HCT116 (cell line): ENCODE measurements around the gene BRCA2. TPM values are rescaled to one million over a fixed set of nuclear protein-coding genes. Genes with fewer than 3 reads are reported as not detected.

Experiments
- ATAC-seq: fragments of 200-7000 bp; cut with Tn5 transposase; 2 replicates; pipeline ENCODE4 v1.9.1; 2020; ENCODE audit warnings: mild to moderate bottlenecking, moderate library complexity
- BruUV-seq: library from RNA; stranded (reverse); fragments of 400-500 nt; replicated peaks from 2 replicates; lab custom pipeline; 2021; lab: Mats Ljungman, UMichigan
- CTCF ChIA-PET: fragments of 300-600 bp; sonication (Branson Sonifier 250); formaldehyde crosslinking; loops from one replicate; lab custom pipeline; 2021; ENCODE audit warnings: antibody characterized with exemption; lab: Charles Lee
- POLR2A ChIA-PET: fragments of 300-600, 350-600 bp; sonication (Branson Sonifier 250); formaldehyde crosslinking; loops from one replicate; lab custom pipeline; 2021; ENCODE audit warnings: antibody characterized with exemption; lab: Charles Lee
- RAD21 ChIA-PET, 2 experiments: fragments of 300-600 bp; sonication (Branson Sonifier 250); formaldehyde crosslinking; loops; one replicate each; lab custom pipeline; 2023; ENCODE audit warnings: low total read pairs in 2 of 2; ENCODE audit not compliant: uncharacterized antibody in 2 of 2, unreplicated experiment in 2 of 2, low non-redundant PET in 1 of 2; lab: Charles Lee
- DNase-seq: peaks from one replicate; pipeline ENCODE4 v3.0.0-alpha.2; 2010; ENCODE audit warnings: low read depth, low spot score
- H2AFZ ChIP-seq: fragments of 200-600 bp; shearing (Covaris generic), sonication (generic); 2 replicates; pipeline ENCODE4 v1.6.1; 2017; ENCODE audit warnings: low read depth, mixed run types, mixed read lengths, antibody characterized with exemption, low read length; ENCODE audit not compliant: poor library complexity, severe bottlenecking
- H3K27ac ChIP-seq: 2 replicates; pipeline ENCODE4 v1.5.1; 2012; ENCODE audit warnings: low read depth, low read length
- H3K27me3 ChIP-seq: fragments of 200-600 bp; sonication (generic); 2 replicates; pipeline ENCODE4 v1.6.1; 2016; ENCODE audit warnings: mixed run types, low read length, mixed read lengths; ENCODE audit not compliant: insufficient read depth
- H3K36me3 ChIP-seq, 2 experiments: fragments of 200-500 bp in 1 of 2; fragments of 200-600 bp in 1 of 2; sonication (Bioruptor generic) in 1 of 2; sonication (generic) in 1 of 2; 2 replicates each; pipeline versions ENCODE4 v1.5.1 to v1.6.1; 2014 to 2016; ENCODE audit warnings: low read length in 2 of 2, inconsistent platforms in 1 of 2, mixed read lengths in 1 of 2, mixed run types in 1 of 2; ENCODE audit not compliant: insufficient read depth in 2 of 2, control insufficient read depth in 1 of 2
- H3K4me1 ChIP-seq, 2 experiments: fragments of 200-600 bp in 1 of 2; sonication (generic) in 1 of 2; 2 replicates each; pipeline versions ENCODE4 v1.5.1 to v1.6.1; 2012 to 2017; ENCODE audit warnings: low read length in 2 of 2, inconsistent platforms in 1 of 2, mild to moderate bottlenecking in 1 of 2, mixed read lengths in 1 of 2, mixed run types in 1 of 2, moderate library complexity in 1 of 2; ENCODE audit not compliant: insufficient read depth in 2 of 2, control insufficient read depth in 1 of 2
- H3K4me2 ChIP-seq: fragments of 200-600 bp; sonication (generic); 2 replicates; pipeline ENCODE4 v1.6.1; 2017; ENCODE audit warnings: mixed run types, low read length, mixed read lengths
- H3K4me3 ChIP-seq, 2 experiments: fragments of 200-600 bp in 1 of 2; sonication (generic) in 1 of 2; replicated peaks in 1 of 2; 2 replicates each; pipeline ENCODE4 v1.5.1; 2011 to 2016; ENCODE audit warnings: low read length in 2 of 2, control low read depth in 1 of 2, low read depth in 1 of 2, mild to moderate bottlenecking in 1 of 2, mixed read lengths in 1 of 2, mixed run types in 1 of 2
- H3K79me2 ChIP-seq: fragments of 200-600 bp; sonication (generic); 2 replicates; pipeline ENCODE4 v1.6.1; 2017; ENCODE audit warnings: mild to moderate bottlenecking, mixed run types, low read length, moderate library complexity, mixed read lengths; ENCODE audit not compliant: insufficient read depth
- H3K9ac ChIP-seq: fragments of 200-600 bp; sonication (generic); 2 replicates; pipeline ENCODE4 v1.6.1; 2016; ENCODE audit warnings: low read length, mixed read lengths
- H3K9me2 ChIP-seq: fragments of 200-600 bp; sonication (generic), shearing (Covaris generic); 2 replicates; pipeline ENCODE4 v1.6.1; 2017; ENCODE audit warnings: mixed run types, mild to moderate bottlenecking, moderate library complexity; ENCODE audit not compliant: insufficient read depth
- H3K9me3 ChIP-seq, 2 experiments: fragments of 200-500 bp in 1 of 2; fragments of 200-600 bp in 1 of 2; sonication (Bioruptor generic) in 1 of 2; sonication (generic) in 1 of 2; 2 replicates each; pipeline ENCODE4 v1.6.1; 2014 to 2017; ENCODE audit warnings: low read length in 2 of 2, mixed read lengths in 2 of 2, inconsistent platforms in 1 of 2, low read depth in 1 of 2, mild to moderate bottlenecking in 1 of 2, mixed run types in 1 of 2, moderate library complexity in 1 of 2; ENCODE audit not compliant: control insufficient read depth in 1 of 2, insufficient read depth in 1 of 2
- H4K20me1 ChIP-seq: fragments of 200-600 bp; sonication (generic), shearing (Covaris generic); 2 replicates; pipeline ENCODE4 v1.6.1; 2017; ENCODE audit warnings: mixed run types, mild to moderate bottlenecking, moderate library complexity; ENCODE audit not compliant: insufficient read depth
- CBX3 ChIP-seq: IDR thresholded peaks from 2 replicates; pipeline ENCODE4 v1.6.1; 2012; ENCODE audit warnings: low read depth
- CEBPB ChIP-seq: IDR thresholded peaks from 2 replicates; pipeline ENCODE4 v1.6.1; 2012; ENCODE audit warnings: low read depth
- ELF1 ChIP-seq: IDR thresholded peaks from 2 replicates; pipeline ENCODE4 v1.6.1; 2012; ENCODE audit warnings: low read depth, borderline replicate concordance
- EZH2phosphoT487 ChIP-seq: fragments of 200-600 bp; IDR thresholded peaks from 2 replicates; pipeline ENCODE4 v1.6.1; 2018; ENCODE audit warnings: antibody characterized with exemption, borderline replicate concordance
- TCF7L2 ChIP-seq: IDR thresholded peaks from 2 replicates; pipeline ENCODE4 v1.7.0; 2011; ENCODE audit warnings: borderline replicate concordance, inconsistent platforms; ENCODE audit not compliant: insufficient read depth, insufficient read length; ENCODE audit errors: extremely low read depth
- YY1 ChIP-seq: IDR thresholded peaks from 2 replicates; pipeline ENCODE4 v1.6.1; 2011; ENCODE audit warnings: low read length, low read depth, moderate library complexity, mild to moderate bottlenecking; ENCODE audit not compliant: insufficient replicate concordance; ENCODE audit errors: extremely low read depth
- ZFX ChIP-seq: fragments of 450-650 bp; IDR thresholded peaks from 2 replicates; pipeline ENCODE4 v1.6.1; 2017
- intact Hi-C: fragments of 100-400 bp; cut with micrococcal nuclease; formaldehyde crosslinking; loops from 2 replicates; pipeline ENCODE4 v1.10.0; 2022
- total RNA-seq: library from RNA; stranded (reverse); gene quantifications from one replicate; pipeline ENCODE4 v1.2.1, GENCODE V29; 2021; ENCODE audit not compliant: unreplicated experiment
- TF ChIP-seq, protein P1 (sequence below), 3 experiments: fragments of 200-600 bp in 1 of 3; sonication (generic) in 1 of 3; IDR thresholded peaks in 2 of 3; conservative IDR thresholded peaks in 1 of 3; 2 replicates each; pipeline ENCODE4 v1.5.1; 2012 to 2017; ENCODE audit warnings: low read depth in 2 of 3, low read length in 2 of 3, antibody characterized with exemption in 1 of 3, borderline replicate concordance in 1 of 3, control low read depth in 1 of 3, mild to moderate bottlenecking in 1 of 3, mixed read lengths in 1 of 3, mixed run types in 1 of 3, moderate library complexity in 1 of 3; ENCODE audit not compliant: insufficient read depth in 1 of 3
- TF ChIP-seq, protein P2 (sequence below): IDR thresholded peaks from 2 replicates; pipeline ENCODE4 v1.6.1; 2012

Gene BRCA2
- total RNA-seq, 1 experiment from 2014 or later, result 14.2 TPM

DNA sequence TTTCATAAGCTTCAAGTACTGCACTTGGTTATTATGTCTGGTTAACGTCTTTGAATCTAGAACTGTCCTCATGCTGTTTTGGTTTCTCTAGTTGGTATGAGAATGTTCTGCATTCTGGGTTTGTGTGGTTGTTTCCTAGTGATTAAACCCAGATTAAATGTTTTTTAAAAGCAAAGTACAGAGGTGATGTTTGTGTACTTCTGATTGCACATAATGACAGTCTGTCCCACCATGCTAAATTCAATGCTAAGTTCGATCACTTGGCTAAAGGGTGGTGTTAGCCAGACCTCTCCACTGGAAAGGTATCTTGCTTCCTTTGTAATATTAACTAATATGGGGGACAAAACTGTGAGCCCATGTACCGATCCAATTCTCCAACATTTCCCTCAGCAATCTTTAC, 98.0 kb downstream of the BRCA2 start:
- CTCF ChIA-PET, result no interaction called here
- BruUV-seq, result no TSS peak
- Histone ChIP-seq H3K9ac (no peak overlapping the region), H4K20me1 (no peaks in the 10 kb centered on the region), H3K9me2 (no peaks in the 10 kb centered on the region), H3K9me3 (no peaks in the 10 kb centered on the region), H3K79me2 (no peaks in the 10 kb centered on the region), H3K4me1 (no peaks in the 10 kb centered on the region), H3K27me3 (no peaks in the 10 kb centered on the region), H3K36me3 (no peaks in the 10 kb centered on the region), H3K27ac (no peak overlapping the region), H2AFZ (no peak overlapping the region), H3K4me2 (no peak overlapping the region), H3K4me3 (no peak overlapping the region)
- TF ChIP-seq TCF7L2 (no peak), CEBPB (no peak), EZH2phosphoT487 (no peak), YY1 (no peak), ZFX (no peak), CBX3 (no peak)
- TF ChIP-seq, protein P1, sequence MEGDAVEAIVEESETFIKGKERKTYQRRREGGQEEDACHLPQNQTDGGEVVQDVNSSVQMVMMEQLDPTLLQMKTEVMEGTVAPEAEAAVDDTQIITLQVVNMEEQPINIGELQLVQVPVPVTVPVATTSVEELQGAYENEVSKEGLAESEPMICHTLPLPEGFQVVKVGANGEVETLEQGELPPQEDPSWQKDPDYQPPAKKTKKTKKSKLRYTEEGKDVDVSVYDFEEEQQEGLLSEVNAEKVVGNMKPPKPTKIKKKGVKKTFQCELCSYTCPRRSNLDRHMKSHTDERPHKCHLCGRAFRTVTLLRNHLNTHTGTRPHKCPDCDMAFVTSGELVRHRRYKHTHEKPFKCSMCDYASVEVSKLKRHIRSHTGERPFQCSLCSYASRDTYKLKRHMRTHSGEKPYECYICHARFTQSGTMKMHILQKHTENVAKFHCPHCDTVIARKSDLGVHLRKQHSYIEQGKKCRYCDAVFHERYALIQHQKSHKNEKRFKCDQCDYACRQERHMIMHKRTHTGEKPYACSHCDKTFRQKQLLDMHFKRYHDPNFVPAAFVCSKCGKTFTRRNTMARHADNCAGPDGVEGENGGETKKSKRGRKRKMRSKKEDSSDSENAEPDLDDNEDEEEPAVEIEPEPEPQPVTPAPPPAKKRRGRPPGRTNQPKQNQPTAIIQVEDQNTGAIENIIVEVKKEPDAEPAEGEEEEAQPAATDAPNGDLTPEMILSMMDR (IDR thresholded peaks at IDR 0.05 in 2 of 3, conservative IDR thresholded peaks at IDR 0.05 in 1 of 3; ENCODE audit: borderline replicate concordance in 1 of 3, insufficient read depth in 1 of 3, low read depth in 2 of 3, low read length in 2 of 3), result no peak
- ATAC-seq, result no peak
- POLR2A ChIA-PET, result no interaction called here
- DNase-seq, result no peak
- RAD21 ChIA-PET, result no interaction called here
- intact Hi-C loops, result no loop called here

DNA sequence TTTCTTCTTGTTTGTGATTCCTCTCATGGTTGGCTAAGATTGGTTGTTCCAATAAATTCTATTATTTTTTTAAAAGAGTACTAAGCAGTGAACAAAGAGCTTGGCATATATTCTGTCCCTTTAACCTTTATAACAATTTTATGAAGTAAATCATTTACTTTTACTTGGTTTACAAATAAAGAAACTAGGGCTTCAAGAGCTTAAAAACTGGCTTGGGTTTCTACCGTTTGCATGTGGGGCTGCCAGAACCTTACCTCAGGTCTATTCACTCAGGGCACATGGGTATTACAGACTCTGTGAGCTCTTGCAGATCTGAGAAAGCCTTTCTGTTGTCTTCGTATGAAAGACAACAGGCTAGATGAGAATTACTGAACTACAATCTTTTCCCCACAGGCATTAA, 99.3 kb downstream of the BRCA2 start:
- CTCF ChIA-PET, result interaction anchor here (1.1 to 1.4 kb wide), 2 partner anchors 147 to 168 kb away, joined by 3 read pairs; no protein-coding TSS in a partner anchor

More for the DNA sequence above, 99.3 kb downstream of the BRCA2 start:
- Histone ChIP-seq H3K4me3 (no peak overlapping the region), H3K27me3 (no peaks in the 10 kb centered on the region), H3K9ac (no peak overlapping the region), H3K79me2 (no peaks in the 10 kb centered on the region), H3K9me3 (no peaks in the 10 kb centered on the region)
- intact Hi-C loops, result no loop called here
- POLR2A ChIA-PET, result no interaction called here
- ATAC-seq, result no peak
- TF ChIP-seq ELF1, result no peak
- TF ChIP-seq, protein P2, sequence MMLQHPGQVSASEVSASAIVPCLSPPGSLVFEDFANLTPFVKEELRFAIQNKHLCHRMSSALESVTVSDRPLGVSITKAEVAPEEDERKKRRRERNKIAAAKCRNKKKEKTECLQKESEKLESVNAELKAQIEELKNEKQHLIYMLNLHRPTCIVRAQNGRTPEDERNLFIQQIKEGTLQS, result no peak
- TF ChIP-seq, all 23 proteins: peak for 0
- no TSS peak for BruUV-seq
- H2AFZ ChIP-seq, result no peak overlapping the region
- RAD21 ChIA-PET, result no interaction called here
- DNase-seq, result no peak
- H3K36me3 ChIP-seq, result no peaks in the 10 kb centered on the region
- H4K20me1 ChIP-seq, result no peaks in the 10 kb centered on the region
- no peak overlapping the region for H3K27ac ChIP-seq
- H3K9me2 ChIP-seq, result no peaks in the 10 kb centered on the region
- no peak overlapping the region for H3K4me2 ChIP-seq
- H3K4me1 ChIP-seq, result no peaks in the 10 kb centered on the region
